Glutamatergic neuron (in vitro differentiated cells): ENCODE measurements around the gene PAQR7. TPM values are rescaled to one million over a fixed set of nuclear protein-coding genes. Genes with fewer than 3 reads are reported as not detected.
A peak's percentile ranks its signal among the peaks of the same experiment; 100 is the strongest.

Experiments used
- DNase-seq: peaks from one replicate; pipeline ENCODE4 v3.0.0; 2022
- H3K27ac Mint-ChIP-seq: one replicate; pipeline ENCODE4 v1.8.0; 2020; ENCODE audit warnings: mild to moderate bottlenecking, mixed read lengths, inconsistent platforms; ENCODE audit not compliant: unreplicated experiment
- H3K27me3 Mint-ChIP-seq: one replicate; pipeline ENCODE4 v1.8.0; 2020; ENCODE audit warnings: mild to moderate bottlenecking, moderate library complexity, mixed read lengths, inconsistent platforms; ENCODE audit not compliant: unreplicated experiment
- H3K36me3 Mint-ChIP-seq: one replicate; pipeline ENCODE4 v1.8.0; 2020; ENCODE audit warnings: mild to moderate bottlenecking, mixed read lengths, inconsistent platforms; ENCODE audit not compliant: unreplicated experiment
- H3K4me1 Mint-ChIP-seq: one replicate; pipeline ENCODE4 v1.8.0; 2020; ENCODE audit warnings: mild to moderate bottlenecking, low read depth, mixed read lengths, inconsistent platforms; ENCODE audit not compliant: unreplicated experiment
- H3K4me3 Mint-ChIP-seq: one replicate; pipeline ENCODE4 v1.8.0; 2020; ENCODE audit warnings: mild to moderate bottlenecking, mixed read lengths, inconsistent platforms; ENCODE audit not compliant: unreplicated experiment
- H3K9me3 Mint-ChIP-seq: one replicate; pipeline ENCODE4 v1.8.0; 2020; ENCODE audit warnings: mild to moderate bottlenecking, moderate library complexity, mixed read lengths, inconsistent platforms; ENCODE audit not compliant: unreplicated experiment
- long read RNA-seq: library from polyadenylated mRNA; unstranded; transcript quantifications from one replicate; pipeline ENCODE4 v2.0.0, GENCODE V29; 2020; ENCODE audit not compliant: unreplicated experiment
- total RNA-seq: library from RNA; stranded (reverse); fragmentation: NEBNext Ultra II Directional; extraction: Animal tissue kit (Norgen Biotek cat#: 25700); gene quantifications from one replicate; pipeline ENCODE4 v1.2.1, GENCODE V29; 2021; ENCODE audit not compliant: unreplicated experiment
- TF ChIP-seq, protein P1 (sequence below): fragments of 200-600 bp; sonication (generic); IDR thresholded peaks from one replicate; pipeline ENCODE4 v1.5.0; 2021; ENCODE audit not compliant: partially characterized antibody, unreplicated experiment

PAQR7 gene, protein sequence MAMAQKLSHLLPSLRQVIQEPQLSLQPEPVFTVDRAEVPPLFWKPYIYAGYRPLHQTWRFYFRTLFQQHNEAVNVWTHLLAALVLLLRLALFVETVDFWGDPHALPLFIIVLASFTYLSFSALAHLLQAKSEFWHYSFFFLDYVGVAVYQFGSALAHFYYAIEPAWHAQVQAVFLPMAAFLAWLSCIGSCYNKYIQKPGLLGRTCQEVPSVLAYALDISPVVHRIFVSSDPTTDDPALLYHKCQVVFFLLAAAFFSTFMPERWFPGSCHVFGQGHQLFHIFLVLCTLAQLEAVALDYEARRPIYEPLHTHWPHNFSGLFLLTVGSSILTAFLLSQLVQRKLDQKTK
- 6.4 TPM for total RNA-seq
- long read RNA-seq, partial matches to known transcripts, result 0 of 2 reads
- long read RNA-seq, other reads (novel, unspliced or antisense), result 2 of 2 reads

DNA sequence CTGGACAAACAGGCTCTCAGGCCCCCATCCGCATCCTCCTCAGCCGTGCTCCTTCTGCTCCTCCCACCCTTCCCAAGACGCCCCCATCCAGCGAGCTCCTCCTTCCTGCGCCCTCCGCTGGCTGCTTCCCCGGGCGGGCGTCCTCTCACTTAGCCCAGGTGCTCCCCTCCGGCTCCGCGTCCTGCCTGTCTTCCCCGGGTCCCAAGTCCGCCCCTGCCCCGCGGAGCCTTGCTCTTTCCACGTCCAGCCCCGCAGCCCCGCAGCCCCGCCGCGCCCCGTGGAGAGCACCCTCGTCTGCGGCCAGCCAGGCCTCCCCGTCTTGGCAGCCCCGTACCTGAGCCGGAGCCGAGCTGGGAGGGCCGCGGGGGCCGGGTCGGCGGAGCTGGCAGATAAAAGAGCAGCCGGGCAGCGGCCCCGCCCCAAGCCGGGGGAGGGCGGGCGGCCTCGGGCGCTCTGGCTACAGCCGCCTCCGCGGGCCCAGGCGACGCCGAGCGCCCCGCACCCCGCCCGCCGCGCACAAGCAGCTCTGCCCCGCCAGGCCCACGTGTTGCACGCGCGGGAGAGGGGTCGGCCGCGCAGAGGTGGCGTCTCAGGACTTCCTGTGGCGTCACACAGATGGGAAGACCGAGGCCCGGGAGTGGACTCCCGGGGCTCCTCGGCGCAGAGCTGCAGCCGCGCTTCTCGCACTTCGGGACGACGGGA is at the start of gene PAQR7:
Gene PAQR7, minus strand, starts transcription at position 555 of the 702 bp plus-strand sequence. CDS start 11,869 bp downstream, outside the sequence.
- Mint-ChIP-seq H3K4me3 (peak within 1 kb of the TSS; percentile 91), H3K36me3 (peaks cover 2% of the 10 kb centered on the region), H3K4me1 (peaks cover 3% of the 10 kb centered on the region), H3K27ac (no peak within 1 kb of the TSS), H3K27me3 (peaks cover 4% of the 10 kb centered on the region), H3K9me3 (peaks cover 3% of the 10 kb centered on the region)
- DNase-seq, result peak; percentile 78
- TF ChIP-seq, protein P1, sequence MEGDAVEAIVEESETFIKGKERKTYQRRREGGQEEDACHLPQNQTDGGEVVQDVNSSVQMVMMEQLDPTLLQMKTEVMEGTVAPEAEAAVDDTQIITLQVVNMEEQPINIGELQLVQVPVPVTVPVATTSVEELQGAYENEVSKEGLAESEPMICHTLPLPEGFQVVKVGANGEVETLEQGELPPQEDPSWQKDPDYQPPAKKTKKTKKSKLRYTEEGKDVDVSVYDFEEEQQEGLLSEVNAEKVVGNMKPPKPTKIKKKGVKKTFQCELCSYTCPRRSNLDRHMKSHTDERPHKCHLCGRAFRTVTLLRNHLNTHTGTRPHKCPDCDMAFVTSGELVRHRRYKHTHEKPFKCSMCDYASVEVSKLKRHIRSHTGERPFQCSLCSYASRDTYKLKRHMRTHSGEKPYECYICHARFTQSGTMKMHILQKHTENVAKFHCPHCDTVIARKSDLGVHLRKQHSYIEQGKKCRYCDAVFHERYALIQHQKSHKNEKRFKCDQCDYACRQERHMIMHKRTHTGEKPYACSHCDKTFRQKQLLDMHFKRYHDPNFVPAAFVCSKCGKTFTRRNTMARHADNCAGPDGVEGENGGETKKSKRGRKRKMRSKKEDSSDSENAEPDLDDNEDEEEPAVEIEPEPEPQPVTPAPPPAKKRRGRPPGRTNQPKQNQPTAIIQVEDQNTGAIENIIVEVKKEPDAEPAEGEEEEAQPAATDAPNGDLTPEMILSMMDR, result no peak

DNA sequence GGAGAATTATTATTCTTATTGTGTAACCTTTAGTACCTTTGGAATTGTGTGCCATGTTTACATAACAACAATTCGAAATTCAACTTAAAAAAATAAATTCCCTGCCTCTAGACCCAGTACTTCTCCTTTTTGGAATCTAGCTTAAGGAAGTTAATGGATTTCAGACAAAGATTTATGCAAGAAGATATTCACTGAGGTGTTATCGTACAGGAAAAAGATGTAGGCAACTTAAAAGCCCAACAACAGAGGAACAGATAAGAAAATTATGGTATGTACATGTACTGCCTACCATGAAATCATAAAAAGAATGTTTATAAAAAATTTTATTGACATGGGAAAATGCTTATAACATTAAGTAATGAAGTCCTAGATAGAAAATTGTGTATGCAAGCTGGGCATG is 48.9 kb upstream of the PAQR7 start:
- DNase-seq, result no peak
- TF ChIP-seq, protein P1, result no peak
- Mint-ChIP-seq H3K4me1 (peaks cover 58% of the 10 kb centered on the region), H3K27ac (no peak overlapping the region), H3K4me3 (no peak overlapping the region), H3K36me3 (no peaks in the 10 kb centered on the region), H3K9me3 (peaks cover 5% of the 10 kb centered on the region), H3K27me3 (peaks cover 11% of the 10 kb centered on the region)

- no peaks in the 10 kb centered on the region for H3K36me3 Mint-ChIP-seq
- peak overlapping the region; percentile 75 for H3K4me3 Mint-ChIP-seq
- DNase-seq, result peak; percentile 48
- TF ChIP-seq, protein P1, result no peak
- H3K27me3 Mint-ChIP-seq, result peaks cover 8% of the 10 kb centered on the region
- peak overlapping the region; percentile 85 for H3K27ac Mint-ChIP-seq
- H3K4me1 Mint-ChIP-seq, result peaks cover 49% of the 10 kb centered on the region
- H3K9me3 Mint-ChIP-seq, result peaks cover 2% of the 10 kb centered on the region
Observed at GRCh38 chr1:25922971-25923552, 47.6 kb upstream of the PAQR7 start.

DNA sequence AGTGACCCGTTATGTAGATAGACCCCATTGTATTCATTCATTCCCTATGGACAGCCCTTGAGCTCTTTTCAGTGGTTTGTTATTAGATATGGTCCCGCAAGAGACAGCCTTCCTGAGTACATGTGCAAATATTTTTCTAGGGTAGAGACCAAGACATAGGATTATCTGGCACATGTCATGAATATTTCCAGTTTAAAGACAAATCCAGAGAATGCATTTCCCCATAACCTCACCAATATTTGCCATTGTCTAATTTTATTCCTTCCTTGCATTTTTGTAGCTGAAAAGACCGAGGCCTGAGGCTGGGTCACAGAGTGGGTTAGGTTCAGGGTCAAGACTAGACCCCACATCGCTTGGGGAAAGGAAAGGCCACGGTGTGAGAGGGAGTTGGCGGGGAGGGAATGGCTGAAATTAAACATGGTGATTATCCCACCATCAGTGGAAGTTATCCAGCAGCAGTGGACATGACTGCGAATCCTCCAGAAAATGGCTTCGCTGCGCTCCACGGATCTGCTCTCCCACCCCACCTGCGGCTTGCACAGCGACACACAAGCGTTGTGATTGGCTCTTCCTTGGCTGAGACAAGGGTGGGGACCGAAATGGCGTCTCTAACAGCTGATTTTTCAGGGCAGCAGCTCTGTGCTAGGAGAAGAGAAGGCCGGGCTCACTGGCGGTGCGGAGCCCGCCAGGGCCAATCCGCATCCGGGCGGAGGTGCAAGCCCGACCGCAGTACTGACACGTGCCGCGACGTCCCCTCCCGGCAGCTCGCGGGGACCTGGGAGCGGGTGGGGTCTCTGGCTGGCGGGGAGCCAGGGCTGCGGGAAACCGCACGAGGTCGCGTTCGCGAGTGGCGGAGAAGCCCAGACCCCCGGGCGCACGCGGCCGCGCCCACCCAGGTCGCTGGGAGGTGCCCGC is 46.8 kb upstream of the PAQR7 start:
- Mint-ChIP-seq H3K36me3 (no peaks in the 10 kb centered on the region), H3K4me1 (peaks cover 45% of the 10 kb centered on the region), H3K27me3 (peaks cover 7% of the 10 kb centered on the region), H3K9me3 (no peaks in the 10 kb centered on the region), H3K27ac (peak overlapping the region; percentile 85), H3K4me3 (peak overlapping the region; percentile 76)
- TF ChIP-seq, protein P1, result no peak
- peak; percentile 59 for DNase-seq
